Stimulated activated CD8-positive, alpha-beta memory T cell treated with anti-CD3 and anti-CD28 coated beads, Interleukin-4, amount 100 ng/mL, for 4 hours (primary cell): ENCODE results near the gene ABCB11.
"Not testable (repeated sequence)": the region's sequence is repeated elsewhere in the genome, so short reads cannot be mapped to it uniquely, and the experiment has no call there.

Experiments
- DNase-seq, 2 donors: peaks; one replicate each; pipeline ENCODE4 v3.0.0-alpha.2; 2020; ENCODE audit warnings: low read depth in 2 of 2, low spot score in 1 of 2

The ABCB11 gene

GRCh38 chr2:169046440-169047151, 15.5 kb upstream of the ABCB11 start:
- DNase-seq: no peak

- DNase-seq: no peak
These were observed 11.7 kb upstream of the ABCB11 start for GRCh38 chr2:169042856-169043255.

GRCh38 chr2:169041594-169041993, 10.5 kb upstream of the ABCB11 start:
- no peak for DNase-seq

GRCh38 chr2:169039702-169040101, 8.6 kb upstream of the ABCB11 start:
- DNase-seq: no peak

- no peak for DNase-seq
These were observed 7.2 kb upstream of the ABCB11 start for GRCh38 chr2:169038338-169038757.

GRCh38 chr2:169036736-169037440, 5.8 kb upstream of the ABCB11 start:
- no peak for DNase-seq

- no peak for DNase-seq
These were observed 4.8 kb upstream of the ABCB11 start for GRCh38 chr2:169035887-169036286.

GRCh38 chr2:169034984-169035544, 3.9 kb upstream of the ABCB11 start:
- DNase-seq: no peak

- no peak for DNase-seq
These were observed 3.1 kb upstream of the ABCB11 start for GRCh38 chr2:169034256-169034655.

- no peak for DNase-seq
These were observed 1.8 kb downstream of the ABCB11 start for GRCh38 chr2:169029341-169029740.

- DNase-seq: no peak
These were observed 3.9 kb downstream of the ABCB11 start for GRCh38 chr2:169027234-169027633.

- no peak for DNase-seq
These were observed 5.1 kb downstream of the ABCB11 start for GRCh38 chr2:169026056-169026455.

GRCh38 chr2:169023161-169023560, 8.0 kb downstream of the ABCB11 start:
- no peak for DNase-seq

- DNase-seq: no peak
These were observed 12.7 kb downstream of the ABCB11 start for GRCh38 chr2:169018390-169018789.

- DNase-seq: no peak
These were observed 15.2 kb downstream of the ABCB11 start for GRCh38 chr2:169015943-169016342.

GRCh38 chr2:169014780-169015179, 16.3 kb downstream of the ABCB11 start:
- DNase-seq: no peak

- no peak for DNase-seq
These were observed 17.5 kb downstream of the ABCB11 start for GRCh38 chr2:169013628-169014026.

- DNase-seq: no peak
These were observed 18.1 kb downstream of the ABCB11 start for GRCh38 chr2:169012812-169013627.

GRCh38 chr2:169012191-169012792, 18.8 kb downstream of the ABCB11 start:
- DNase-seq: not testable (repeated sequence)

- no peak for DNase-seq
These were observed 19.4 kb downstream of the ABCB11 start for GRCh38 chr2:169011698-169012097.
